Measurements from ENCODE around the gene MYD88.

The MYD88 gene

DNA sequence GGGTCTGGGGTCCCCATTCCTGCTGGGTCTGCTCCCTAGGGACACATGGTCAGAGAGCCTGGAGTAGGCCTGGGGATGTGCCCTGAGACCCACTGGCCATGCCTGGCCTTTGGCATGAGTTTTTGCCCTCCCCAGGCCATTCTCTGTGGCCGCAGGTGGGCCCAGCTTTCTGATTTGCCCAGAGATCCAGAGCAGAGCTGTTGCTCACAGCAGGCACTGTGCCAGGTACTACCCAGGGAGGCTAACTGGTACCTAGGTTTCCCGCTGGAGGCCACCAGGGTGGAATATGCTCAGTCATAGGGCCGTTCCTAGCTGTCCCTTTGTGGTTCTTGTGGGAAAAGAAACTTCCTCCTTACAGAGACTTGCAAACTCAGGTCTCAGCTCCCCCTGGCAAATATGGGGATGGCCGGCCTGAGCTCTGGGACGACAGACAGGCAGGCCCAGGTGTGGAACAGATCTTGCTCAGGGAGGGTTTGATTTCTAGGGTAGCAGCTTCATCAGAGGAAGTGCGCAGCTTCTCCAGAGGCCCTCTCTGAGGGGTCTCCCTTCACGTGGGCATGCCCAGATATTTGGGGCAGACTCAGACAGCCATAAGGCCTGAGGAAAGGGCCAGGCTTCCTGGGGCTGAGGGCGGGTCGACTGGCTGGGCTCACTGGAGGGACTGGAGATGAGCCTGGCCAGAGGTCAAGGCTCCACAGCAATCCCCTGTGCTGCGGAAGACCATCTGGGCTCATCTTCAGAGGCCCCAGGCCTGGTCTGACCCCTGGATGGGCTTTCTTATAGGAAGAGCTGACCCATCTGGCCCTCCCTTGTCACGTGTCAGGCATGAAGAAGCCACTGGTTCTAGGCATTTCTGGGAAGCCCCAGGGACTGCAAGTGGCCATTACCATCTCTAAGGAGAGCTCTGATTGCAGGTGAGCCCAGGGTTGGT, 29.5 kb upstream of the MYD88 start:
- TF ChIP-seq, protein P1, sequence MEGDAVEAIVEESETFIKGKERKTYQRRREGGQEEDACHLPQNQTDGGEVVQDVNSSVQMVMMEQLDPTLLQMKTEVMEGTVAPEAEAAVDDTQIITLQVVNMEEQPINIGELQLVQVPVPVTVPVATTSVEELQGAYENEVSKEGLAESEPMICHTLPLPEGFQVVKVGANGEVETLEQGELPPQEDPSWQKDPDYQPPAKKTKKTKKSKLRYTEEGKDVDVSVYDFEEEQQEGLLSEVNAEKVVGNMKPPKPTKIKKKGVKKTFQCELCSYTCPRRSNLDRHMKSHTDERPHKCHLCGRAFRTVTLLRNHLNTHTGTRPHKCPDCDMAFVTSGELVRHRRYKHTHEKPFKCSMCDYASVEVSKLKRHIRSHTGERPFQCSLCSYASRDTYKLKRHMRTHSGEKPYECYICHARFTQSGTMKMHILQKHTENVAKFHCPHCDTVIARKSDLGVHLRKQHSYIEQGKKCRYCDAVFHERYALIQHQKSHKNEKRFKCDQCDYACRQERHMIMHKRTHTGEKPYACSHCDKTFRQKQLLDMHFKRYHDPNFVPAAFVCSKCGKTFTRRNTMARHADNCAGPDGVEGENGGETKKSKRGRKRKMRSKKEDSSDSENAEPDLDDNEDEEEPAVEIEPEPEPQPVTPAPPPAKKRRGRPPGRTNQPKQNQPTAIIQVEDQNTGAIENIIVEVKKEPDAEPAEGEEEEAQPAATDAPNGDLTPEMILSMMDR (conservative IDR thresholded peaks at IDR 0.05; ENCODE audit: low read length) = no peak
- H3K4me3 ChIP-seq (ENCODE audit: low read length) = no peak overlapping the region
- no peak for DNase-seq (ENCODE audit: low read depth)

DNA sequence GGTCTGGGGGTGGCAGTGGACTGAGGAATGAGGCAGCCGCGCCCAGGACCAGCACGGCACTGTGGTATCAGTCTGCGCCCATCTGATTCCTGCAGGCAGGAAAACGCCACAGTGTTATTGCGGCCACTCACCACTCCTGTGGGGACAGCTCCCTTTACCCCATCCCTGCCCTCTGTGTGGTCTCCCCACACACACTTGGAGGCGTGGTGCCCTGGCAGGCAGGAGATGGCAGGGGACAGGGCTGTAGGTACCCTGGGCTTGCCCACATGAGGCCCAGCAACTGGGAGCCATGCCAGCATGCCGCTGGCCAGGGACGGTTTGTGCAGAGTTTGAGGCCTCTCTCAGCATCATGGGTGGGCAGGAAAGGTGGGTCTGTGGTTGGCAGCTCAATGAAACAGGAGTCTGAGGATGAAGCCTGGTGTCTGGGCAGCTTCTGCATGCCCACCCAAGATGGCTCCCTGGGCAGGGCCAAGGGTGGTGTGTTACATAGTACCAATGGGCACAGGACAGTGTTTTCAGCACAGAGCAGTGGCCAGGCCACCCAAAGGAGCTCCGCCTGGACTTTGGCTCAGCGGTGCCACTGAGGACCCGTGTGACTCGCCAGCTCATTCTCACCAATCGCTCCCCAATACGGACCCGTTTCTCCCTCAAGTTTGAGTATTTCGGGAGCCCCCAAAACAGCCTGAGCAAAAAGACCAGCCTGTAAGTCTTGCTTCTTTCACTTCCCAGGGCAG, 28.7 kb upstream of the MYD88 start:
- no peak overlapping the region for H3K4me3 ChIP-seq (ENCODE audit: low read length)
- TF ChIP-seq, protein P1 (conservative IDR thresholded peaks at IDR 0.05; ENCODE audit: low read length) = no peak
- DNase-seq (ENCODE audit: low read depth) = no peak

DNA sequence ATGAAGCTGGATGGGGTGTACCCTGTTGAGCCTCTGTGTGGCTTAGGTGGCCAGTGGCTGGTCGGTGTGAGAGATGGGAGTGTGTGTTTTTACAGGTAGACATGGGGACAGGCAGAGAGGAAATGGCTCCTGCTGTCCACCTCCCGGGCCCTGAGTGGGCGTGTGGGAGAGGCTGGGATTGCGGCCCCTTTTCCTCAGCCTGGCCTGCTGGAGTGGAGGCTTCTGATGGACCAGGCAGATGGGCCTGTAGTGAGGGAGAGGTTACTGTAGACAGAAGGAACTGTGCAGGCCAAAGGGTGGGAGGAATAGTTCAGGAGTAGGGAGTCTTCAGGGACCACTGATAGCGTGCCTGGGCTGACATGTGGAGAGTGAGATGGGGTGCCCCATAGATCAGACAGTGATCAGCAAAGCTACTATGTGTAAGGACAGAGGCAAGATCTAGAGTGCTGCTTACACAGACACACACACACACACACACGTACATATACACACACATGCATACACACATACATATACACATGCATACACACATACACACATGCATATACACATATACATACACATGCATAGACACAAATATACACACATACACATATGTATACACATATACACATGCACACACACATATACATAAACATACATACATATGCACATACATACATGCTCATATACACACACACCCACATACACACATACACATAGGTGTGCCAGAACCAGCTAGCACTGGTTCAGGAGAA, 28.0 kb upstream of the MYD88 start:
- TF ChIP-seq, protein P1 (conservative IDR thresholded peaks at IDR 0.05; ENCODE audit: low read length) = no peak
- DNase-seq (ENCODE audit: low read depth) = no peak
- H3K4me3 ChIP-seq (ENCODE audit: low read length) = no peak overlapping the region

DNA sequence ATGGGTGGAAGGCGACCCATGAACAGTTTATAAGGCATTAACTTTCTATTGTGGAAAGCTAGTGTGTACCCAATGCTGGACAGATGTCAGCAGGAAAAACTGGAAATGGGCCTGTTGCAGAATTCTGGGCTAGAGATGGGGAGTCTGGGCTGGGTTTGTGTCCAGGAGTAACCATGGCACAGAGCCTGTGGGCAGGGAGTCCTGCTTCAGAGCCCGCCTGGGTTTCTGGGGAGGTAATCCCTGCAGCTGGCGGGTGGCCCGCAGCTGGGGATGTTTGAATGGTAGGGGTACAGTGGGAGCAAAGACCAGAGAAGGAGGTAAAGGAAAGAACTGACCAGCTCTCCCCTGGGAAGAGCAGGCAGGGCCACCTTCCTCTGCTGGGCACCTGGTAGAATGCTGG, 27.3 kb upstream of the MYD88 start:
- TF ChIP-seq, protein P1 (conservative IDR thresholded peaks at IDR 0.05; ENCODE audit: low read length) = no peak
- DNase-seq (ENCODE audit: low read depth) = no peak
- H3K4me3 ChIP-seq (ENCODE audit: low read length) = no peak overlapping the region

DNA sequence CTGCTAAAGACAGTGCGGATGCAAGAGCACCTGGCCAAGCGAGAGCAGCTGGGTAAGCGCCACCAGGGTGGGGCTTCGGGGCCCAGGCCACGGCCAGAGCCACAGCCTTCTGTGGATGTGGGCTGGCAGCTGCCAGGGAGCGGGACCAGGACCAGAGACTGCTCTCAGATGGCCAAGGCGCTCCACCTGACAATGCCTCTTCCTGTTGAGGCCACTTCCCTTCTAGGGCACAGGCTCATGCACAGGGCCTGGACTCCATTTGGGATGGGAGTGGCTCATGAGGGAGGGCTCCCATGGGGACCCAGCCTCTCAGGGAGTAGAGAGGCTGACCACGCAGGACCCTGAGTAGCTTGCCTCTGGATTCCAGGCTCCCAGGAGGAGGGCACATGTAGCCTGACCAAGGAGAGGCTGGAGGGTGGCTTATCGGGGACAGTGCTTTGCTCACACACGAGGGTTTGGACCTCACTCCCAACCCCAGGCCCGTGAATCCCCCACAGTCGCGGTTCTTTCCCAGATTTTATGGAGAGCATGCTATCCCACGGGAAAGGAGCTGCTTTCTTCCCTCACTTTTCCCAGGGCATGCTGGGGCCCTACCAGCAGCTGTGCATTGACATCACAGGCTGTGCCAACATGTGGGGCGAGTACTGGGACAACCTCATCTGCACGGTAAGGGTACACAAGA, 26.6 kb upstream of the MYD88 start:
- DNase-seq (ENCODE audit: low read depth) = no peak
- TF ChIP-seq, protein P1 (conservative IDR thresholded peaks at IDR 0.05; ENCODE audit: low read length) = no peak

DNA sequence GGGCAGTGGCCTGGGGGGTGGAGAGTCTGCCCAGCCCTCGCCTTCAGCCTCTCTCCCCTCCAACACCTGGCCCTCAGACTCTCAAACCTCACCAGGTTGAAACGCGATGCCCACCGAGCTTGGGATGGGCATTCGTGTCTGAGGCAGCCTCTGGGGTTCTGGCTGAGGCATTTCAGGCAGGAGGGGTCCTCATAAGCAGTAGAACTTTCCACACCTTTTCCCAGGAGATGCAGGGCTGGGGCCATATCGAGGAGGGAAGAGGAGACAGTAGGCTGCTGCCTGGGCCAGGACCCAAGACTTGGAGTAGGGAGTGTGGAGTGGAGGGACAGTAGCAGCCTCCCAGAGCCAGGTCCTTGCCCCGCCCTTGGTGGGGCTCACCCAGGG, 26.1 kb upstream of the MYD88 start:
- H3K4me3 ChIP-seq (ENCODE audit: low read length) = no peak overlapping the region
- TF ChIP-seq, protein P1 (conservative IDR thresholded peaks at IDR 0.05; ENCODE audit: low read length) = no peak
- no peak for DNase-seq (ENCODE audit: low read depth)

More for the DNA sequence above, 26.6 kb upstream of the MYD88 start:
- no peak overlapping the region for H3K4me3 ChIP-seq (ENCODE audit: low read length)
